Amygdala (tissue), 56 donors: ENCODE data around the gene C3orf20.
"Not testable (repeated sequence)": the region's sequence is repeated elsewhere in the genome, so short reads cannot be mapped to it uniquely, and the experiment has no call there.

Source experiments
- DNase-seq, 56 donors: peaks; one replicate each; lab custom pipeline; 2025; lab: John Stamatoyannopoulos, UW

The C3orf20 gene

DNA sequence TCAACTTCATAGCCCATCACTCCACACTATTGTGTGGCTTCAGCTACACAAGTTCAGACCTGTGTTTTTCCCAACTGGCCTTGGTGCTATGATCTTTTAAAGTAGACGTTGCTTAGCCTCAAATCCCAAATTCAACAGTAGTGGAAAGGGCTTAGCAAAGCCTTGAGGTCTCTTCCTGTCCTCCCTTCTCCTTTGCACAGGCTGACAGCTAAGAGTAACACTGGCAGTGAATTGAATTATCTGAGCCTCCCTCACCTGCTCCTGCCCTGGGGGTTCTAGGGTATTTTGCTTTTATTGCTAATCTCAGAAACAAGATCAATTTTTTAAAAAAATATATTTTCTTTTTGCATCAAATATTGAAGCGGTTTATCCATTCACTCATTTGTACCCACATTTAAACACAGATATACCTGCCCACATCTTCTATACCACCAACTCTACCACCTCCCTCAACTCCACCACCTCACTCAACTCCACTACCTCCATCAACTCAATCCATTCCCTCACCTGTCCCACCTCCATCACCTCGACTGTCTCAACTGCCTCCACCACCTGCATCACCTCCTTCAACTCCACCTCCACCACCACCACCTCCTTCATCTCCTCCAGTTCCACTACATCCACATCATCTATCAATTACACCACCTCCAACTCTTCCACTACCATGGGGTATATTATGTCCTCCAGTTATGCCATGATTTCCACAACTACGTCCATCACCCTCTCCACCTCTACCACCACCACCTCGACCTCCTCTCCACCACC is 133.7 kb downstream of the C3orf20 start:
- DNase-seq: no peak

DNA sequence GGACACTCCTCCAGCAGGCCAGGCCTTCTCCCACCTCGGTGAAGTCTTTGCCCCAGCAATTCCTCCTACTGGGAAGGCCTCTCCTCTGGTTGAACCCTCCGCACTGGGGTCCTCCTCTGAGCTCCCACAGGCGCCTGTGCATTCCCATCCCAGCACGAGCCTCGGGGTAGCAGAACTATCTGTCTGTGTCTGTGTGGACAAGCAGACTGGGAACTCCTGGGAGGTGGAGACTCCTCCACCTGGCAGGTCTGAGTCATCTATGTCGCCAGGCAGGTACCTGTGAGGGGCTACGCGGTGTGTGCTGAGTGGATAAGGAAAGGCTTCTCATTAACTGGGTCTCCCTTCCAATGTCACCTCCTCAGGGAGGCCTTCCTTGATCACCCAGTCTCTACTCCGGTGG is 134.7 kb downstream of the C3orf20 start:
- not testable (repeated sequence) for DNase-seq

DNA sequence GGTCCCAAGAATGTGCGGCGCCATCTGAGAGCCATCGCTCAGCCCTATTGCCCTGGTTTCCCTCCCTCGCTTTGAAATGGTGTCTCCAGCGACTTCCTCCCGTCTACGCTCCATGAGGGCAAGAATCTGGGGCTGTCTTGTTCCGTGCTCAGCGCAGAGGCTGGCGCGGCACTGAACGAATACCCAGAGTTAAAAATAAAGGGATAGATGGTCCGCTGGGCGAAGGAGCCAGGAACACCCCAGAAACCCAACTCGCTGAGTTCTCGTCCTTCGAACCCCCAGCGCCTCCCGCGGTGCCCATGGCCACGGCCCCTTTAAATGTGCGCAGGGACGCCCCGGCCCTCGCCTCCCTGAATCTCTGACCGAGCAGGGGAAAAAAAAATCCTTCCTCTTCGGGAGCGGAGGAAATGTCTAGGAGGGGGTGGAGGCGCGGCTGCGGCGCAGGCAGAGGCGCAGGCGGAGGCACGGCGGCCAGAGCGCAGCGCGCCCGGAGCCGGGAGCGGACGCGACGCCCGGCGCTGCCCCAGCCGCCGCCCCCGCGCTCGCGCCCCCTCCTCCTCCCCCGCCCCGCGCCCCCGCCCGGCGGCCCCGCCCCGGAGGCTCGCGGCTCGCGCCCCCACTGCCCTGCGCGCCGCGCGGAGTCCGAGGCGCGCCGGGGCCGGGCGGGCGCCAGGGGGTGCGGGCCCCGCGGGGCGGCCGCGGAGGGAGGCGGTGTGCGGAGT is 135.3 kb downstream of the C3orf20 start:
- no peak for DNase-seq

DNA sequence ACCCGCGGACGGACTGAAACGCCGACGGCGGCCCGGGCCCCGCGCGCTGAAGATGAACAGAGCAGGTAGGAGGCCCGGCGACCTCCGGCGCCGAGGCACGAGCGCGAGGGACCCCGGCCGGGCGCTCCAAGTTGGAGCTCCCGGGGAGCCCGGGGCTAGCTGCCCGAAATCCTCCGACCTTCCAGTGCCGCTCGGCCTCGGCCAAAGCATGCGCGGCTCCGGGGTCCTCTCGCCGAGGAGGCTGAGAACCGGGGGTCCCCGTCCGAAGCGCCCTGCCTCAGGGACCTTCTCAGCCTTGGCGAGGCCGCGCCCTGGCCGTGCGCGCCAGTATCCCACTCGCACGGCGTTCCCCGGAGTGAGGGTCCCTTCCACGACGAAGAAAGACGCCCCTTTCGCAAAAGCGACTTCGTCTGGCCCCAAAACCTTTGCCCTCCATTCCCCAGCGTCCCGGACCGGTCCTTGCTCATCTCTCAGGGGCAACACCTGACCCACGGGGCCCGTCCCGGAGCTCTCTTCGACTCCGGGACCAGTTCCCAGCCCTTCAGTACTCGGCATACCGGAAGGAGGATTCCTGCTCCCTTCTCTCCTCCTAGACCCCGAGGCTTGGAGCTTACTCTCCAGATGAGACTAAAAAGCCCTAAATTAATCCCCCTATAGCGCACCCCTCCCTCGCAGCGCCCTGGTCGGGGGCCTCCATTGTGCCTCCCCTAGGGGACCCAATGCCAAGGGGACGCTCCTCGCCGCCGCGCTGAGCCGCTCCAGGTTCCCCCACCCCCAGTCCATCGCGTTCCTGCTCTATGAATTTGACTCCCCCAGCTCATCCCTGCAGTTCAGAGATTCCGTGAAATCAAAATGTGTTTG is 136.1 kb downstream of the C3orf20 start:
- no peak for DNase-seq

DNA sequence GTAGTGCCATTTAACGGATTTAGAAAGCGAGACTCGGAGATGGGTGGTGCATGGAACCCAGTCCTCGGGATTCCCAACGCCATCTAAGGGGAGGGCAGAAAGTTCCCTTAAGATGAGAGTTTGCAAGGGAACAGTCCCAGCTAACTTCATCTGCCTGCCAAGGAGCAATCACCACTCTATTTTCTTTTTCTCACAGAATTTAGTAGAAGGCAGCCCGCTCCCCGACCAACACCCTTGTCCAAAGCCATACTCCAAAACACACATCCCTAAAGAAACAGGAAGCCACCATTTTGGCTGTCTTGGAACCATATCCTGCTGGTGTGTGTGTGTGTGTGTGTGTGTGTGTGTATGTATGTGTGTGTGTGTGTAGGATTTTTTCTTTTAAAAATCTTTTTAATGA is 136.7 kb downstream of the C3orf20 start:
- DNase-seq: no peak

DNA sequence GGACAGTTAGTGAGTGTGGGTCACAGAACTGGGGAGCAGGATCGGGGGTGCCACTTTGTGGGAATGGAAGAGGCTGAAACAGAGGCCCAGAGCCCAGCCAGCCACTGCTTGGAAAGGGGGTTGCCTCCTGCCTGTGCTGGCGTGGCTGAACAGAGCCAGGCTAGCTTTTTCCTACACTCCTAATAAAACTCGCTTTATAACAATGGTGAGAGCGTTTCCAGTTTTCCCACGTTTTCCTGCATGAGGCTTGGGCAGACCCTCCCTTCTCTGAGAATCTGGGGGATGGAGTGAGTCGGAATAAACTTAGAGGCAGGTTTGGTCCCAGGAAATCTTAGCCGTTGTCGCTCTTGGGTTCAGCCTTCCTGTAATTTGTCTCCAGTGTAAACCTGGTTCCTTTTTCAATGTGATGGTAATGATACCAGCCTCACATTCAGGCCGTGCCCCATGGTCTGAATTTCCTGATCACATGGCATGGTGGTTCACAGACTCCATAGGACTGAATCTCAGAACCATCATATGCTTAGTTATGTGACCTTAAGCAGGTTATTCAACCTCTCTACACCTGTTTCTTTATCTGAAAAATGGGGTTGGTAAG is 137.4 kb downstream of the C3orf20 start:
- no peak for DNase-seq

DNA sequence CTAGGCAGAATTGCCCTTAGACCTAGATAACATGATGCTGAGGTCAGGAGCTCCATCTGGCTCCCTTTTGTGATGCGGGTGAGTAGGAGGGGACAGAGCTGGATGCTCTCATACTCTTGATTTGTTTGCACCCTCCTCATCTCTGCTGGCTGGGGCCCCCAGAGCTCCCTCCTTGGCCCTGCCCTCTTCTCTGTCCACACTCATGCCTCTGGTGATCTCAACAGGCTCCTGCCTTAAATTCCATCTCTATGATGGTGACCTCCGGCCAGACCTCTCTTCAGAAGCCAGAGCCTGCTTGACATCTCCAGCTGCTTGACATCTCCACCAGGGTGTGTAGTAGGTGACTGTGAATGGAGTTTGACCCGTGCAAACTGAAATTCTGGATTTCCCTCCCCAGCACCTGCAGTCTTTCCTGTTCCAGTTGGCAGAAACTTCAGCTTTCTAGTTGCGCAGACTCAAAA is 139.5 kb downstream of the C3orf20 start:
- no peak for DNase-seq

DNA sequence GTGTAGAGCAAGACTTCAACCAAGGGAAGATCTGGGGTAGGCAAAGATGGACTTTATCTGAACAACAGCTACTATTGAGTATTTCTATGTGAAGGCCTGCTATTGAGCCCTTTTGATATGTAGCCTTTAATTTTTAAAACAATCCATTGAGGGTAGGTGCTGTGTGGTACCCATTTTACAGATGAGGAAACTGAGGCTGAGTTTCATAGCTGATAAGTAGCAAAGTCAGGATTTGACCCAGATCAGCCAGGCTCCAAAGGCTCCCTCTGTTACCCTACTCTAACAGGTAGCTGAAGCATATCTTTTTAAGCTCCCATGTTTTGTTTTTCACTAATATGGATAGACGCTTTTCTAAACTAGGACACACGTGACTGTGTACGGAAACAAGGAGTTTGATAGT is 141.4 kb downstream of the C3orf20 start:
- DNase-seq: no peak

DNA sequence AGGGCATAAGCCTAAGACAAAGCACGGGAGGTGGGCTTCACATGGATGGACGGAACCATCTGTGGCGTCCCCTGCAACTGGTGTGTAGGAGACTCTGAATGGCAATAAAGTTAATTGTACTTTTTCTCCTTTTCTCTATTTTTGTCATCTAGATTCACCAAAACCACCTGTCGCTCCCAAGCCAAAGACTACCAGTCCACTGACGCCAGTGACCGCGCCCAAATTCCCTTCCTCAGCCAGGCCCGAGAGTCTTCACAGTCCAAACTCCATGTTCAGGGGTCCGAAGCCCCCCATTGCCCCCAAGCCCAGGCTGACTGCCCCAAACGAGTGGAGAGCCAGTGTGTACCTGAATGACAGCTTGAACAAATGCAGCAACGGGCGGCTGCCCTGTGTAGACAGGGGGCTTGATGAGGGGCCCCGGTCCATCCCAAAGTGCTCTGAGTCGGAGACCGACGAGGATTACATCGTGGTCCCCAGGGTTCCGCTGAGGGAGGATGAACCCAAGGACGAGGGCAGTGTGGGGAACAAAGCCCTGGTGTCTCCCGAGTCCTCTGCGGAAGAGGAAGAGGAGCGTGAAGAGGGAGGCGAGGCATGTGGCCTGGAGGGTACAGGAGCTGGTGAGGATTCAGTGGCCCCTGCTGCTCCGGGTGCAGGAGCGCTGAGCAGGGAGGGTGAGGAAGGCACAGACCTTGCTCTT is 144.0 kb downstream of the C3orf20 start, which contains the start of gene FGD5:
TSS of gene FGD5 (plus strand) at position 159 of the 697 bp plus-strand sequence. CDS start at position 269, 110 bp downstream.
- no peak for DNase-seq

DNA sequence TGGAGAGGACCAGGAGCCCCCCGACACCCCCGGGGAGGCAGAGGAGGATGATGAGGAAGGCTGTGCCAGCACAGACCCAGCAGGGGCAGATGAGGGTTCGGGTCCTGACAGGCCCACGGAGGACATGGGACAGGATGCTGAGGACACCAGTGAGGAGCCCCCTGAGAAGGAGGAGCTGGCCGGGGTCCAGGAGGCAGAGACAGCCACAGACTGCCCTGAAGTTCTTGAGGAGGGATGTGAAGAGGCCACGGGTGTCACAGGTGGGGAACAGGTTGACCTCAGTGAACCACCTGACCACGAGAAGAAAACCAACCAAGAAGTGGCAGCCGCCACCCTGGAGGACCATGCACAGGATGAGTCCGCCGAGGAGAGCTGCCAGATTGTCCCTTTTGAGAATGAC is 144.7 kb downstream of the C3orf20 start:
- DNase-seq: no peak

DNA sequence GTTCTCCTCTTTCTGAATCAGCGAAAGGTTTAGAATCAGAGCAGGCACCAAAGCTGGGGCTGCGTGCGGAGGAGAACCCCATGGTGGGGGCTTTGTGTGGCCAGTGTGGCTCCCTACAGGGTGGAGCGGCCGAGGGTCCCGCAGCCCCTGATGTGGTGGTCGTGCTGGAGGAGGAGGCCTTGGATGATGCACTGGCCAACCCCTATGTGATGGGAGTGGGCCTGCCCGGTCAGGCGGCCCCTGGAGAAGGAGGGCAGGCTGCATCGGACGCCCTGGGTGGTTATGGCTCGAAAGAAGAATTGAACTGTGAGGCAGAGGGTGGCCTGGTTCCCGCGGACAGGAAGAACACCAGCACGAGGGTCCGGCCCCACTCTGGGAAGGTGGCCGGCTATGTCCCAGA is 145.2 kb downstream of the C3orf20 start:
- DNase-seq: no peak

DNA sequence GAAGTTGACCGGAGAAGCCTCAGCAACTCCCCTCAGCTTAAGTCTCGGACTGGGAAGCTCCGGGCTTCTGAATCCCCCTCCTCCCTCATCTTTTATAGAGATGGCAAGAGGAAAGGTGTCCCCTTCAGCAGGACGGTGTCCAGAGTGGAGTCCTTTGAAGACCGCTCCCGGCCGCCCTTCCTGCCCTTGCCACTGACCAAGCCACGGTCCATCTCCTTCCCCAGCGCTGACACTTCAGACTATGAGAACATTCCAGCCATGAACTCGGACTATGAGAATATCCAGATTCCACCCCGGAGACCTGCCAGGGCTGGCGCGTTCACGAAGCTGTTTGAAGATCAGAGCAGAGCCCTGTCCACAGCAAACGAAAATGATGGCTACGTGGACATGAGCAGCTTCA is 146.2 kb downstream of the C3orf20 start:
- no peak for DNase-seq

DNA sequence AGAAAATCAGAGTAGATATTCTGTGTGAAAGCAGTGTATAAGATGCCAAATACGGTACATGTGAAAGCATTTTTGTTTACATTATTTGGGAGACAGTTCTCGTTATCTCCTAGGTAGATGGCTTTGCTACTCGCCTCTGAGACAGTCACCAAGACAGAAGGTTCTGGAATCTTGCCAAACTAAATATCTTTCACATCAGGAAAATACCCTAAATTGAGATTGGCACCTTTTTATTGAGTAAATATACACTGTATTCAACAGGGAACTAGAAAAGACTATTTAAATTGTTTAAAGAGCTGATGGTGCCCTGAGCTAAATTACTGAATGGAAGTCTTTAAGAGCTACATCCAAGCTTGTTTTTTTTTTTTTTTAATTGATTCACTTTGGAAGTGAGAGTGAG is 147.2 kb downstream of the C3orf20 start:
- DNase-seq: no peak
